Iris pigment epithelial cell (primary cell): Measurements from ENCODE around the gene WWOX.
A peak's percentile ranks its signal among the peaks of the same experiment; 100 is the strongest.

Experiments
- DNase-seq: peaks from one replicate; pipeline ENCODE4 v3.0.0-alpha.2; 2011; ENCODE audit warnings: low read depth

WWOX gene

DNA sequence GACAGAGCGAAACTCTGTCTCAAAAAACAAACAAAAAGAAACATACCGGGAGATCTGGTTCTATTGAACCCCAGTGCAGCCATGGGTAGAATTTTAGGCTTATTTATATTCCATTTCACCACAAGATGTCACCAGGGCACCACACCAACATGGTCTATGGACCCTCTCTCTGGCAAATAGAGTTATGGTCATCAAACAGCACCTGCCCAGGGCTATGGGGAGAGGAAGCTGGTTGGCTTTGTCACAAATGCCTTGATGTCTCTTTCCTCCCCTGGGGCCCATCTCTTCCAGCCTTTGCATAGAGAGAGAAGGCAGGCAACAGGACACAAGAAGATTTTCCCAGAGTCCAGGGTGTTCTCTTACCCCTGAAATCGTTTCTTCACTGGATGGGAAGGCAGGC, 128.4 kb downstream of the WWOX start:
- DNase-seq: no peak

DNA sequence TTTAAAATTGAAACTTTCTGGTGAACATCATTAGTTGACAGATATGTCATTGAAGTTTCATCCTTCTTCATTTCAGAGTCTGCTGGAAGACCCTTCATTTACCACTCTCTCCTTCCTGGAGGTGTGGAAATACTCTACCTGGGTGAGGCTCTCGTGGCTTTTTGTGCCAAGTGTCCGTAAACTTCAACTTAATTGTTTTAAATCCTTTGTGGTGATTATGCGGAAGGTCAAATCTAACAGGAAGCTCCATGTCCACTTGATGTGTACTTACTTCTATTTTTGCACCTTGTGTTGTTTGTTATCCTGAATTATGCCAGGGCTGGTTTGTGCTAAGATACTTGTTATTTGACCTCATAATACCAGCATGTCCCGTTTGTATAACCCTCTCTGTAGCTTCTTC, 129.2 kb downstream of the WWOX start:
- no peak for DNase-seq

DNA sequence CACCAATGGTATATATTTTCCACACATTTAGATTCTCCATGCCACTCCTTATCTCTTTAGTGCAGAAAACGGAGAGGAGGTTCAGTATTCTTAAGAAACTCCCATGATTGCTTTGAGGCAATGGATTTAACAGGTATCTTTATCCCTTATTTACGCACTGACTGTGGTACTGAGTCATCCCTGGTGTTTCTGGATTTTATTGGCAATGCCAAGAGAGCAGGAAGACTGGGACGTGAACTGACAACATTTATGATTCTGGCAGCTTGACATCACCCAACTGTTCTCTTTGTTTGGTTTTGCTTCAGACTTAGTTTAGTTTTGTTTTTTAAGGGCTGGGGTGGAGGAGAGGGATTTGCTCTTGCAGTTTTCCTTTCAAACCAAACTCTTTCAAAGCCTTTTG, 131.4 kb downstream of the WWOX start:
- no peak for DNase-seq

DNA sequence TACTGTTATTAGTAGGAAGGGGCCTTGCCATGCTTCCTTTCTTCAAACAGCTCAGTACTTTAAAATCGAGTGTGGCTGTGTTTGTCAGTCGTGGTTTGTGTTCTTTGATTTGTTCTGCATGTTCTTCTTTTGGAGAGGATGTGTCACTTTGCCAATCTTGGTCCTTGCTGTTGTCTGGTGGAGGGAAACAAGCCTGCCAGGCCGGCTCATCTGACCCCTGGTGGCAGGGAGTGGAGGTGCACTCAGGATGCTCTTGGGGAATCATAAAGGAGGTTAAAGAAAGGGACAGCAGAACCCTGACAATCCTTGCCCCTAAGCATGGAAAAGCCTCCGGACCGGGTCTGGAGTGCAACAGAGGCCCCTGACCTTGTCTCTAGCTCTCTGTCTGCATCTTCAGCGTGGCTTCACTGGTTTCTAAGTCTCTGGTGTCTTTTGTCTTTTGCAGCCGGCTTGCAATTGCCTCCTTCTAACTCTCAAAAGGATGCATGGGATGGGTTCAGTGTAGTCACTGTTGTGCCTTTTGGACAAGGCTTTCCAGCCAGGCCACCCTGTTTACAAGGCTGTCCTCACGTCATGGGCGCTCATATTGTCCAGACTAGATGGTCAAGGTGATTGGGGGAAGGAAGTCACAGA, 135.8 kb downstream of the WWOX start:
- DNase-seq: peak; percentile 49

DNA sequence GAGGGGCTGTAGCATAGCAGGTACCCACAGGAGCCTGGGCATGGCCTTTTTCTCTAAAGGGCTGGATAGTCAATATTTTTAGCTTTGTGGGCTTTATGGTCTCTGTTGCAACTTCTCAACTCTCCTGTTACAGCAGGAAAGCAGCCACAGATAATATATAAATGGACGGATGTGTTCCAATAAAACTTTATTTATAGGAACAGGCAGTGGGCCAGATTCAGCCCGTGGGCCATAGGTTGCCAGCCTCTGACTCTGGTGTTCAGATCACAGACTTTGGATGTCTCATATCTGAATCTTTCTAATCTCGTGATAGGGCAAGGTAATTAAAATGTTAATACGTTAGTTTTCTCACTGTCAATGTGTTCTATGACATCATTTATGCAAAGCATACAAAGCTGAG, 136.4 kb downstream of the WWOX start:
- DNase-seq: no peak

DNA sequence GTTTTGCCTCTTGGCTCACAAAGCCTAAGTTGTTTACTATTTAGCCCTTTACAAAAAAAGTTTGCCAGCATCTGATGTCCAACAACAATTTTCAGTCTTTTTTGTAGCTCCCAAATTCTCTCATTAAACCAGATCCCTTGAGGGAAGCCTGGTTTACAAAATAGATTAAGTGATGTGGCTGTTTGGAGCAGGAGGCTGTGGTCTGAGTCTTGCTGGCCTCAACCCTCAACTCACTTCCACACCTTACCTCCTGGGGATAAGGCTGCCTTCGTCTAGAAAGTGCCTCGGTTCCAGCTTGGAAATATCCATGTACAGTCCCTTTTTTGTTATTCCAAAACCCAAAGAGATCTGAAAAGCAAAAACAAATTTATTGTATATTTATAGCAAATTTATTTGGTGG, 138.4 kb downstream of the WWOX start:
- DNase-seq: no peak

DNA sequence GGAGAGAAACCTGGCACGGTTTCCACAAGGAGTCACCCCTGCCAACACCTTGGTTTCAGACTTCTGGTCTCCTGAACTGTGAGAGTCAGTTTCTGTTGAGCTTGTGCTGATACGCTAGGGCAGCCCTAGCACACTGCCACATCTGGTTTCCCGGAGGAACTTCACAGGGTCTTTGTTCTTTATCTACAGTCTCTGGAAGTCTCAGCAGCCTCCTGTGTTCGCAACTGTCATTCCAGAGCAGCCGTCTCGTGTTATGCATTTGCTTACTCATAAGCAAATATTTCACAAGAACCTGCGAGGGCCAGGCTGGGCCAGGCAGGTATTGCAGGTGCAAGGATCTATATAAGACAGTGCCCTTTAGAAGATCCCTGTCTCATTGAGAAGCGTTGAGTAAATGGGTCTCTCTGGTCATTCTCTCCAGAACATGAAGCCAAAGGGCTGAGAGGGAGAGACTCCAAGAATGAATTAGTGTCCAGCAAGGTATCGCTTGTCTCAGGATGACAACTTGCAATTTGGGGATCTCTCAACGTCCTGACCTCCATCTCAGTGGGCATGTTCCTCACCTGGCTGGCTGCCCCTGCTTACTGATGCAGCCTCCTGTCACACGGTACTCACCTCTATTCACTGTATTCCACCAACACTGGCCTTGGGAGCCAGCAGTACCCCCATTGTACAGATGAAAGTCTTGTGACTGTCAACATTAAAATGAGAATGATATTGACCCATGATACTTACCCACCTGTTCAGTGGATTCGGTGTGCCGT, 141.2 kb downstream of the WWOX start:
- DNase-seq: no peak

DNA sequence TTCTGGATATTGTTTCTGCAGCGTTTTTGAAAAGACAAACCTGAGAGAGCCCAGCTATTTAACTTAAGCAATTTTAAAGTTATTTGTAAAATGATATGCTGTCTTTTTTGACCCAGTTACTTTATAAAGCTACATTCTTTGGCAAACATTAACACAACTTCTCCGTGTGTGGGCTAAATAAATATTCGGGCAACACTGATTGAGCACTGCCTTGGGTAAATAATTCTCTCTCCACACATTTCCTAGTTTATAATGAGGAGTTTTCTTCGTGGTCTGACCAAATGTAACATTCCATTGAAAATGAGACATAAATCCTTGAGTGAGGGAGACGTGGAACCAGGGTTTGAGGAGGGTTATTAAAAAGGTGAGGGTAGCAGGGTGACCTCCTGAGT, 142.8 kb downstream of the WWOX start:
- no peak for DNase-seq

DNA sequence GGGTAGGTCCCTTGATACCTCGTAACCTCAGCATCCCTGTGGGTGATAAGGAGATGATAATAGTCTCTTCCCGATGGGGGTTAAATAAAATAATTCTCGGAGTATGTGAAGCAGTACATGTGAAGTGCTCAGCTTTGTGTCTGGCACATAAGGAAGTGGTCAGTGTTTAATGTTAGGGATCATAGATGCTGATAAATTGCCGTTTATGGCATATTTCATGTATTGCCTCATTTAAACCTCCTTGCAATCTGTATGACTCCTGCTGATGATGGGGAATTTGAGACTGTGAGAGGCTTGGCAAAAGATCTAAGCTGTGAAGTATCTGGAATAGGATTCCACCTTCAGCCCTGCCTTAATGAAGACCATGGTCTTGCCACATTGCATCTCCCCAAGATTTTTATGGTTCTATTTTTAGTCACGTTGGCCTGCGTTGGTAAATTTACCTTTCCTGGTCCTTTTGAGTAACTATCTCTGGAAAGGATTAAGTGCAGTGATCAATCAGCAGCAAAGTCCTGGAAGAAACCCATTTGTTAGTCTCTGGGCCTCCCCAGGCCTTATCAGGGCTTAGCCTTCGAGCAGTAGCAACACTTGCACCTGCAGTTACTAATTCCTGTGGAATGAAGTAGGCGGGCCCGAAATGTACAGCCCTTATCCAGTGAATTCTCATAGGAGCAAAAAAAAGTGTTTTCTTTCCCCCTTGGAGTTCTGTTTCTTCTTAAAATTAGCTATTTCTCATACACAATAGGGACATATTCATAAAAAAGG, 144.9 kb downstream of the WWOX start:
- no peak for DNase-seq

DNA sequence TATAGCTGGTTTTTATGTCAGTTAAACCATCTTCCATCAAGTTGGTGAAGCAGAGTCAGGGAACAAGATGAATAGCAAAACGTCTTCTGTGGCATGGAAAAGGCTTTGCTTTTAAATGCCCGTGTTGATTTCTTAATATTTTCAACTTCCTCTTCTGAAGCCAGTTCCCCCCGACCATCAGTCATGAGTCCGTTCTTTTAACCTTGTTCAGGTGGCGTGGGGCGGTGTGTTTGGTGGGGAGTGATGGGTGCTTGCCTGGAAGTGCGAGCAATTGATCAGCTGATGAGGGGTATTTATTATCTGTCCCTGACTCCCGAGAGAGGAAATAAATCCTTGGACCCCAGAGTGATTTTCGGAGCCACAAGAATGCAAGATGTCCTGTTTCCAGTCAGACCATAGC, 147.1 kb downstream of the WWOX start:
- no peak for DNase-seq

DNA sequence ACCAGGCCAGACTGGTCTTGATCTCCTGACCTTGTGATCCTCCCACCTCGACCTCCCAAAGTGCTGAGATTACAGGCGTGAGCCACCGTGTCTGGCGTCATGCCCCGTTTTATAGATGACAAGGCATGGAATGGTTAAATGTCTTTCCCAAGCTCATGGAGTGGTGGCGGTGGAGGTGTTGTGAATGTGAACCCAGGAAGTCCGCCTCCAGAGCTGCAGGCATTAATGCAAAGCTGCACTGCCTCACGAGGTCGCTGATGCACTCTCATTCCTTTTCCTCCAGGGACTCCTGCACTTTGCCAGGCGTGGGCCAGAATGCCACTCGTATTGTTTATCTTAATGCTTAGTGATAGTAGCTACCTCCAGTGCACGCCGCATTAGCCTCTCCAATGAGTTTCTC, 149.6 kb downstream of the WWOX start:
- DNase-seq: no peak

DNA sequence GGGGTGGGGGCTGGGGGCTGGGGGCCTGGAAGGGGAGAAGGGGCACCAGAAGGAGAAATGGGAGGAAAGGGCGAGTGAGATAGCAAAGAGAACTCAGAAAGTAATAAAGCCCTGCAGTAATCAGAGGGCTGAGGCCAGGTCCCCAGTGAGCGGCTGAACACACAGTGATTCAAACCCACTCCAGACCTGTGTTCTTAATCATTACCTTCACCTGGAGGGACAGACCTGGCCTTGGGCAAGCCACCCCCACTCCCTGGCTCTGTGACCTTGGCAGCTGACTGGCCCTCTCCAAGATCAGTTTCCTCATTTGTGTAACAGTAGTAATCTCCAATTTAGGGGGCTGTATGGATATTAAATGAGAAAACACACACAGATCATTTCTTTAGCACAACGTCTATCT, 150.4 kb downstream of the WWOX start:
- no peak for DNase-seq

DNA sequence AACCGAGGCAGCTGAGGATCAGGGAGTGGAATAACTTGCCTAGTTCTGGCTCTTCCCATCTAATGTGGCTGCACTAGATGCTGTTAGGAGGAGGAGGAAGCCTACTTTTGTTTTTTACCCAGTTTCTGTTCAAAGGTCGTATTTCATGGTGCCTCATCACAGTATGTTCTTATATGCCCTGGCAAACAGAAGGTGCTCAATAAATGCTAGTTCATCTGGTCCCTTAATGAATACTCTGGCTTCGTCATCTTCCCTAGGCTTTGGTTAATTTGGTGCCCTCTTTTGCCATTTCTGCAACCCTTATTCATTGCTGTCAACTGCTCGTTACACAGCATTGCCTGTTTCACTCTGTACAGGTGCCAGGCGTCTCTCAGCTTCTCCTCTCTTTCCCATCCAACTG, 151.7 kb downstream of the WWOX start:
- DNase-seq: no peak

DNA sequence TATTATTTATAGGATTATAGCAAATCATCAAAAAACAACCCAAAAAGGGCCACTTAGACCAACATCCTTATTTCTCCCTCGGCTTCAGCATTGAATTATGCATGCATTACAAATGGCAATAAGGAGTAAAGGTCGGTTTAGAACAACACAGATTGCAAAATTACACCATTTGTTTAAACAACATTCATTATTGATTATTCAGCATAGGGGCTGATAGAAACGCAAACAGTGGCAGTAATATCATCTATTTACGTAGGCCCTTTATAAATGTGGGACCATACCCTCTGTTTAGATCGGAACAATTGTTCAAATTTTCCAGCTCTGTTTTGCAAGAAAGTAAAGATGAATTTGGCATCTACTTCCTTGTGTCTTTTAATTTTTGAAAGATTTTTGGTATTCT, 153.3 kb downstream of the WWOX start:
- no peak for DNase-seq

DNA sequence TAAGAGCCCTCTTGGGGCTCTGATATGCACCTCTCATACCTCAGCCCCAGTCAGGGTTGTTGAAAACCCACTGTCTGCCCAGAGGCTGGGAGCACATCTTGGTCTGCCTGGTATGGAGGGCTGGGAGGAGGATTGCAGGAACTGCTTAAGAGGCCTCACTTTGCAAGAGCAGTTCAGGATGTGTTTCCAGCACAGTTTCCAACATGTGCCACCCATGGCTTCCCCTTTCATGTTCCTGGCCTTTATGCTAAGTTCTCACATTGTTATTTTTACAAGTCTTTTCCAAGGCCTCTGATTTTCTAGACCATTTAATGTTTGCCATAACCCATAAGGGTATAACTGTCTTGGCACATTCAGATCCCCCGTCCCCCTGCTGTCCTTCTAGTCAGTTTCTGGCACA, 155.4 kb downstream of the WWOX start:
- DNase-seq: no peak

DNA sequence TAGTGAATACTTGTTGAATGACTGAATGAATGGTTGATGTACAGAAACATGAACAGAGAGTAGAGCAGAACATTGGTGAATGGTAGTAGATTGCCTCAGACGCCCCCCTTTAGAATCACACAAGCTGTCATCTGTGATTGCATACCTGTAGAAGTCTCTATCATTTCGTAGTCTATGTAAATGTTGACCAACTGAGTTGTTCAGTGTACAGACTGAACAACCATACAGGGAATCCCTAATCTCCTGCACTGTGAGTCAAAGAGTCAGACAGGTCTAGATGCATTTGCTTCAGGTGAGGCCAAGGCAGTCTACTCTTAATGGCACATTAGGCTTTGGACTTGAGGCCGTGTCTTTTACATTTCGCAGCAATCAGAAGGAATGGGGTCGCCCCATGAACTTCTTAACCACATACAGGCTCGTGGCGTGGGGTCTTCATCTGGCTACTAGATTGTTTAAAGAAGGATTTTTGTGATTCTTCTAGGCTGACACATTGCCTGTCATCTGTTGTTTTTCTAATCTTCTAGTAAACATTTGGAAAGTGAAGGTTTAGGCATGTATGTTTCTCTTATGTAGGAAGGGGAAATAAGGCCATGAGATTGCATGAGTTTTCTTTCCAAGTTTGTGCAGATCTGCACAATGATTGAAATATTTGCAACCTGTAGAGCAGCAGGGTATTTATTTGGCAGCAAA, 157.4 kb downstream of the WWOX start:
- DNase-seq: no peak

DNA sequence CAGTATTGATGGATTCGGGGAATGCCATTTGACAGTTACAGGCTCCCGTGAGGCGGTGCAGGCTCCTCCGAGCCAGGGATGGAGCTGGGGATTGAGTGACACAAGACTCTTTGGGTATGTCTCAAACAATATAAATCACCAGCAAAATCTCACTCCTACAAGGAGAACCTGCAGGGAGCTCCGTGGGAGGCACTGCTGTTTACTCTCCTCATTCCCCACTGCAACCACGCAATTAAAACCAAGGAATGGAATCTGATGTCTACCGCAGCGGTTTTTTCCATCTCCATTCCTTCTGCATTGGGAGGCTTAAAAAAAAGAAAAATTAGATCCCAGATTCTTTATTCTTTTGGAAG, 157.9 kb downstream of the WWOX start:
- no peak for DNase-seq

DNA sequence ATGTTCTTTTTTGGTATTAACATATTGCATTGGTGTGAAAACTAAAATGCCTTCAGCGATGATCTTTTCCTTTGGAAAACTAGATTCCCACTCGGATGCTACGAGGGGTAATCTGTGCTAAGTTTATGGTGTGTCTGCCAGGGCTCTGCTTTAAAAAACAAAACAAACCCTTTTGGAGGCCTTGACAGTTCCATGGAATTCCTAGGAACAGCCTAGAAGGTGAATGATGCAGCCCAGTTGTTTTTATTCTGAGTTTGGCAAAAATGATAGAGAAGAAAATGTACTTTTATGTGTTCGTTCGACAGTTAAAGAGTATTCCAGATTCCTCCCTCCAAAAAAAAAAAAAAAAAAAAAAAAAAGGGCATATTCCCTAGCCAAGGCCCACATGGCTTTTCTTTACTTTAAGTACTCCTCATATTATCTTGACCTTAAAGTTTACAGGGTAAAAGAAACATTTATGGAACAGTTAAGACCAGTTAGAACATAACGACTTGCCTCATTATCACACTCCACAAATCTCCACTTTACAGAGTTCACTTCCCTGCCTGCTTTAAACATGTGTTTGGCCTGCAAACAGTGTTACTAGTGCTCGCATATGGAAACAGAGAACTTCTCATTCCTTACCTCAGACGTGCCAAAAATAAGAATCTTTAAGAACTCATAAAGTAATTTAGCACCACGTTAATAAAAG, 159.1 kb downstream of the WWOX start:
- no peak for DNase-seq

DNA sequence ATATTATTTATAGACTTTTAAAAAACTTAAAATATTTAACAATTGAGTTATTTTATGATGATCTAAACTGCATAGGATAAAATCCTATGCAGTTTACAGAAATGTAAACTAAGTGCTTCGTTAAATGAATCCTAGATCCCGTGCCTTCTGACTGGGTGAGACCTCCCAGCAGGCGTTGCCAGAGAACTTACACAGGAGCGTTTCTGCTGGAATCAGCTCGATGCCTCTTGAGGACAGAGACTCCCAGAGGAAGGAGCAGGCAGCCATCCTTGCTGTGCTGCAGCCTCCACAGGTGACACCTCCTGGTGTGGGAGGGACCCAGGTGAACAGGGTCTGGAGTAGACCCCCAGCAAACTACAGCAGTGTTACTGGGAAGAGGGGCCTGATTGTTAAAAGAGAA, 160.4 kb downstream of the WWOX start:
- DNase-seq: no peak

DNA sequence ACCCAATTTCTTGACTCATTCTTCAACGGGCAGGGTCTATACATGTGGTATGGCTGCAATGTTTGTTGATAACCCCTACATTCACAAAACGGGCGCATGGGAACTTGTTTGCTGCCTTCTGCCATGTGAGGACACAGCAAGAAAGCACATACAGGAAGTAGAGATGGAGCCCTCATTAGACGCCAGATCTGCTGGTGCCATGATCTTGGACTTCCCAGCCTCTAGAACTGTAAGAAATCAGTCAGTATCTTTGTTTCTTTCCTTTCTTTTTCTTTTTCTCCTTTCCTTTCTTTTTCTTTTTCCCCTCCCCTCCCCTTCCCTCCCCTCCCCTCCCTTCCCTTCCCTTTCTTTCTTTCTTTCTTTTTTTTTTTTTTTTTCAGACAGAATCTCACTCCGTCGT, 165.2 kb downstream of the WWOX start:
- DNase-seq: no peak

DNA sequence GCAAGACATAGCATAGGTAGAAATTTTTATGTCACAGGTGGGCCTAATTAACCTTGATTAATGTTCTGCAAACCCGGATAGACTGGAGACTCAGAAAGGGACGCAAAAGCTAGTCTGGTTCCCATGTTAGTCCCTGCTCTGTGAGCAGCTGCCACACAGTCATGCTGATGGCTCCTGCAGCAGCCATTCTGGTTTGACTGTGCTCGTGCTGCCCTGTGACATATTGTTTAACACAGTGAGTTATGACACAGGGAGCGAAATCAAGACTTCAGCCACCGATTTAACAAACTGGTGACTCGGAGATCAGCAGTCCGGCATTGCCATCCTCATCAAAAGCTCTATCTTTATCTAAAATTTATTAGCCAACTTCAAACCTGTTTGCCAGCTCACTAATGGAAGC, 169.8 kb downstream of the WWOX start:
- DNase-seq: no peak

DNA sequence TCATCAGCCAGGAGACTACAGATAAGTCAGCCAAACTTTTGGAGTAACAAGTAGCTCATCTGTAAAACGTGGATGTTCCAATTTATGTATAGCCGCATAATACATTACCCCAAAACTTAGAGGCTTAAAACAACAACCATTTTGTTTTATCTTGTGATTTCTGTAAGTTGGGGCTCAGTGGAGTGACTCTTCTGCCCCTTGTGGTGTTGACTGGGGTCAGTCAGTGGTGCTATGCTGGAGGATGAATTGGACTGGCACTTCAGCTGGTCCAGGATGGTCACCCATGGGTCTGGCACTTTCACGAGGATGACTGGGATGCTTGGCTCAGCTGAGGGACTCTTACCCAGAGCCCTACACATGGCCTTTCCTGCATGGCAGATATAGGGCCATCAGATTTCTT, 172.5 kb downstream of the WWOX start:
- no peak for DNase-seq
